Liver (tissue), 3 donors: Measurements from ENCODE around the gene SLC17A2.

Experiments
- GABPA ChIP-seq, 2 donors: IDR thresholded peaks in 1 of 2; conservative IDR thresholded peaks in 1 of 2; 2 replicates each; pipeline ENCODE4 v1.6.1; 2016; ENCODE audit warnings: antibody characterized with exemption in 2 of 2, mild to moderate bottlenecking in 1 of 2, moderate library complexity in 1 of 2
- RAD21 ChIP-seq, 2 donors: IDR thresholded peaks; 2 replicates each; pipeline ENCODE4 v1.6.1; 2016; ENCODE audit warnings: antibody characterized with exemption in 2 of 2, mild to moderate bottlenecking in 2 of 2
- TF ChIP-seq, protein P1 (sequence below): fragments of 150-350 bp; IDR thresholded peaks from 2 replicates; pipeline ENCODE4 v1.5.1; 2017; ENCODE audit warnings: improper control_type of control experiment, low read depth, low read length; ENCODE audit not compliant: missing input control
- donor health status: healthy.
- donor health status: healthy.

GRCh38 chr6:25960734-25961133 lies 30.2 kb upstream of the SLC17A2 start:
- TF ChIP-seq, protein P1, sequence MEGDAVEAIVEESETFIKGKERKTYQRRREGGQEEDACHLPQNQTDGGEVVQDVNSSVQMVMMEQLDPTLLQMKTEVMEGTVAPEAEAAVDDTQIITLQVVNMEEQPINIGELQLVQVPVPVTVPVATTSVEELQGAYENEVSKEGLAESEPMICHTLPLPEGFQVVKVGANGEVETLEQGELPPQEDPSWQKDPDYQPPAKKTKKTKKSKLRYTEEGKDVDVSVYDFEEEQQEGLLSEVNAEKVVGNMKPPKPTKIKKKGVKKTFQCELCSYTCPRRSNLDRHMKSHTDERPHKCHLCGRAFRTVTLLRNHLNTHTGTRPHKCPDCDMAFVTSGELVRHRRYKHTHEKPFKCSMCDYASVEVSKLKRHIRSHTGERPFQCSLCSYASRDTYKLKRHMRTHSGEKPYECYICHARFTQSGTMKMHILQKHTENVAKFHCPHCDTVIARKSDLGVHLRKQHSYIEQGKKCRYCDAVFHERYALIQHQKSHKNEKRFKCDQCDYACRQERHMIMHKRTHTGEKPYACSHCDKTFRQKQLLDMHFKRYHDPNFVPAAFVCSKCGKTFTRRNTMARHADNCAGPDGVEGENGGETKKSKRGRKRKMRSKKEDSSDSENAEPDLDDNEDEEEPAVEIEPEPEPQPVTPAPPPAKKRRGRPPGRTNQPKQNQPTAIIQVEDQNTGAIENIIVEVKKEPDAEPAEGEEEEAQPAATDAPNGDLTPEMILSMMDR: no peak
- TF ChIP-seq GABPA (IDR thresholded peaks at IDR 0.05 in 1 of 2, conservative IDR thresholded peaks at IDR 0.05 in 1 of 2) (no peak), RAD21 (IDR thresholded peaks at IDR 0.05) (no peak)
